Smooth muscle cell of bladder (primary cell): ENCODE results near the gene SLC9A5. TPM values are rescaled to one million over a fixed set of nuclear protein-coding genes. Genes with fewer than 3 reads are reported as not detected.

Experiments
- total RNA-seq: library from RNA; depleted of rRNA; stranded (reverse); fragments of >200 nt; gene quantifications from 2 replicates; pipeline ENCODE4 v1.2.3, GENCODE V29; 2014

Gene SLC9A5
- total RNA-seq, result 0.83 and 0.85 TPM in 2 replicates

GRCh38 chr16:67248401-67249177, at the start of gene SLC9A5:
Gene SLC9A5, plus strand, starts transcription at chr16:67248979. Its CDS starts 36 bp downstream, at chr16:67249015.

GRCh38 chr16:67199011-67199807, 49.6 kb upstream of the SLC9A5 start, which contains the start of gene ELMO3:
Gene ELMO3, plus strand, starts transcription at chr16:67199131. Its CDS starts 196 bp downstream, at chr16:67199327.

DNA sequence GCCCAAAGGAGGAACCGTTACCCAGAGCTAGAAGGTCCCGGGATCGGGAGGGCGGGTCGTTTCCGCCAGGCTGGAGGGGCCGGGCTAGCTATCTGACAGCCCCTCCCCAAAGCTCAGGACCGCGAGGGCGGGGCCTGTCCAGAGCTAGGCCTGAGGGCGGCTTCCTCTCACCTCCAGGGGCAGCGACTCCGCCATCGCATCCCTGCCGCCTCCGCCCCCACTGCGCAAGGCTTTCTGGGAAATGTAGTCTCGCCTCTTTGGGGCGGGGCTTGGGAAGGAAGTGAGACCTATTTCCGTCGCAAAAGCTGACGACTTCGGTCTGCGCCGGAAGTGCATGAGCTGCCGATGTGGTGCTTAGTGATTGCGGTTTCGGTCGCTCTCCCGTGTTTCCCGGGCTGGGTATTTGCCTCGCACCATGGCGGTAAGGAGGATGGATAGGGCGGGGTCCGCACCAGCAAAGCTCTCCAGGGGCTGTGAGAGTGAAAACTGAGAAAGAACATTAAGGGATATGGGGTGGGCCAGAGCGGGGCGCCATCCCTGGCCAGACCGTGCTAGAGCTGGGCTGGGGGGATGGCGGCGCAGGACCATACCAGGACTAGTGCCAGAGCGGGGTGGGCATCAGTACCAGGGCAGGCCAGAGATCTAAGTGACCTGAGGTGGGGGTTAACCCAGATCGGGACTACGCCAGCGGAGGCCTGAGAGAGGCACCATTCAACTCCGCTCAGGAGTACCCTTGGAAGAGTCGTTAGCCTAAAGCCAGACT, 21.8 kb upstream of the SLC9A5 start, which contains the start of gene TMEM208:
Gene TMEM208, plus strand, starts transcription at position 327 of the 763 bp plus-strand sequence. Its CDS starts 89 bp downstream, at position 416.

DNA sequence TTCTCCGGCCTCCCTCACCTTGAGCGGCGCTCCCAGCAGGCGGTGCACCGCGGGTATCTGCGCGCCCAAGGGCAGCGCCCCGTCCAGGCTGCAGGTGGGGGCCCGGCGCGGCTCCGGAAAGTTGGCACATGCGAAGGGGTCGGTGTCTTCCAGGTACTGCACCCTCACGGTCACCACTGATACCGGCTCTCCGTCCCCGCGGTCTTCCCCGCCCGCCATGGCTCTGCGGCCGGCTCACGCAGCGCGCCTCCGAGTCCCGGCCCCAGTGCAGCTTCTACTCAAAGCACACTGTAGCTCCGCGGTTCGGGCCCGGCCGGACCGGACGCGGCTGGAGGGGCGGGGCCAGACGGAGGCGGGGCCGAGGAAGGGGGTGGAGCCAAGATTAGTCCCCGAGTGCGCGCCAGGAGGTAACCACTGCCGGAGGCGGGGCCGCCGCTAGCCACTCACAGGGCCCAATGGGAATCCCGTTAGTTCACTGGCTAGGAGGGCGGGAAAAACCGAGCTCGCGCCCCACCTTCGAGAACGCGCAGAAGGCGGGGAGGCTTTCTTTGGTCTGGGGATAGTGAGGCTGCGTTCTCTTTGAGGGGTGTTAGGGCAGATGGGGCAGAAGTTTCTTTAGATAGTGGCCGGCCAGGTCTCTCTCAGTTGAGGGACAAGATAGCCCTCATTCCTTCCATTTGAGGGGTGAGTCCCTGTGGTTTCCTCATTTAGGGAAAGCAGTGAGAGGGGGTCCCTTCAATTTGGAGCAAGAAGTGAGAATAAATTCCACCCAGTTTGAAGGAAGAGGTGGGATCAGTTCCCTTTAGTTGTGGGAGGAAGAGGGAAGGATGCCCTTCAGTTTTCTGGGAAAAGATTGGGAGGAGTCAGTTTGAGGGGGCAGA, 1.3 kb upstream of the SLC9A5 start, which contains the start of gene FHOD1:
Gene FHOD1, minus strand, starts transcription at position 290 of the 881 bp plus-strand sequence. Its CDS starts 71 bp downstream, at position 219.

GRCh38 chr16:67279296-67280089, 30.7 kb downstream of the SLC9A5 start, which contains the start of gene PLEKHG4:
Gene PLEKHG4, plus strand, starts transcription at chr16:67279532. Its CDS starts 513 bp downstream, at chr16:67280045.

Other genes starting within 250 kb of the SLC9A5 start
- gene CBFB, start 219.8 kb upstream of the SLC9A5 start, total RNA-seq, result 43.9 and 84.4 TPM in 2 replicates
- 14.4 and 14.9 TPM in 2 replicates for gene PHAF1, start 139.0 kb upstream of the SLC9A5 start, total RNA-seq
- gene B3GNT9, start 98.0 kb upstream of the SLC9A5 start, total RNA-seq, result 36.8 and 51.8 TPM in 2 replicates
- 15.2 and 16.7 TPM in 2 replicates for gene TRADD, start 89.1 kb upstream of the SLC9A5 start, total RNA-seq
- 7.8 and 9.9 TPM in 2 replicates for gene FBXL8, start 89.0 kb upstream of the SLC9A5 start, total RNA-seq
- 6.4 and 13.2 TPM in 2 replicates for gene HSF4, start 84.2 kb upstream of the SLC9A5 start, total RNA-seq
- gene NOL3, start 78.4 kb upstream of the SLC9A5 start, total RNA-seq, result 13.8 and 16.9 TPM in 2 replicates
- 8.2 and 9.0 TPM in 2 replicates for gene MATCAP1, start 65.0 kb upstream of the SLC9A5 start, total RNA-seq
- gene EXOC3L1, start 58.8 kb upstream of the SLC9A5 start, total RNA-seq, result 0.09 TPM in 1 of 2 replicates, not detected in the other
- gene E2F4, start 56.8 kb upstream of the SLC9A5 start, total RNA-seq, result 36.7 and 45.9 TPM in 2 replicates
- 0.28 TPM in 2 replicates for gene ELMO3, start 49.8 kb upstream of the SLC9A5 start, total RNA-seq
- 44.2 and 59.6 TPM in 2 replicates for gene TMEM208, start 21.8 kb upstream of the SLC9A5 start, total RNA-seq
- 5.0 and 5.3 TPM in 2 replicates for gene FHOD1, start 1.5 kb upstream of the SLC9A5 start, total RNA-seq
- gene PLEKHG4, start 30.6 kb downstream of the SLC9A5 start, total RNA-seq, result 5.6 and 7.7 TPM in 2 replicates
- under 0.01 and 0.14 TPM in 2 replicates for gene KCTD19, start 77.8 kb downstream of the SLC9A5 start, total RNA-seq
- 0.14 TPM in 1 of 2 replicates, not detected in the other for gene LRRC36, start 77.8 kb downstream of the SLC9A5 start, total RNA-seq
- gene TPPP3, start 144.5 kb downstream of the SLC9A5 start, total RNA-seq, result 0.92 and 1.00 TPM in 2 replicates
- 5.3 and 6.5 TPM in 2 replicates for gene ZDHHC1, start 167.5 kb downstream of the SLC9A5 start, total RNA-seq
- not detected in 2 replicates for gene HSD11B2, start 182.1 kb downstream of the SLC9A5 start, total RNA-seq
- 94.4 and 95.9 TPM in 2 replicates for gene ATP6V0D1, start 232.2 kb downstream of the SLC9A5 start, total RNA-seq
- not detected in 2 replicates for gene AGRP, start 234.6 kb downstream of the SLC9A5 start, total RNA-seq